Psoas muscle (tissue), 8 donors: Measurements from ENCODE around the gene CCDC12. TPM values are rescaled to one million over a fixed set of nuclear protein-coding genes. Genes with fewer than 3 reads are reported as not detected.

Experiments used
- ATAC-seq, 4 donors: fragments of 200-7000 bp; cut with Tn5 transposase; one replicate each; pipeline ENCODE4 v1.9.1; 2020; ENCODE audit warnings: moderate library complexity in 3 of 4, mild to moderate bottlenecking in 2 of 4
- DNase-seq, 2 donors: peaks; one replicate each; pipeline ENCODE4 v3.0.0-alpha.2; 2020
- H3K27ac ChIP-seq: fragments of 200-600 bp; one replicate; pipeline ENCODE4 v1.8.0; 2022
- H3K27me3 ChIP-seq, 3 donors: fragments of 200-600 bp in 1 of 3; one replicate each; pipeline versions ENCODE4 v1.6.1 to v1.8.0; 2013 to 2022; ENCODE audit warnings: low read length in 2 of 3, mild to moderate bottlenecking in 2 of 3, moderate library complexity in 1 of 3; ENCODE audit not compliant: insufficient read depth in 3 of 3
- H3K36me3 ChIP-seq, 2 donors: fragments of 200-600 bp in 1 of 2; one replicate each; pipeline versions ENCODE4 v1.6.1 to v1.8.0; 2013 to 2022; ENCODE audit warnings: low read depth in 1 of 2, mild to moderate bottlenecking in 1 of 2, moderate library complexity in 1 of 2; ENCODE audit not compliant: insufficient read depth in 1 of 2
- H3K4me1 ChIP-seq: fragments of 200-600 bp; one replicate; pipeline ENCODE4 v1.8.0; 2022
- H3K4me3 ChIP-seq: fragments of 200-600 bp; one replicate; pipeline ENCODE4 v1.8.0; 2022; ENCODE audit warnings: mild to moderate bottlenecking
- H3K9me3 ChIP-seq: fragments of 200-600 bp; one replicate; pipeline ENCODE4 v1.8.0; 2022
- WGBS, 3 donors: extraction: QIAGEN DNeasy Blood & Tissue Kit; methylation state at CpG; one replicate each; pipeline versions ENCODE4 v1.1.6 to v1.1.7; 2013; 5-methylcytosine and 5-hydroxymethylcytosine counted together
- intact Hi-C, 2 donors: fragments of 100-400 bp; cut with DNase I; formaldehyde crosslinking; loops; one replicate each; pipeline versions ENCODE4 v1.11.0 to v1.14.2; 2022
- polyA plus RNA-seq, 3 donors: library from polyadenylated mRNA; stranded (reverse); fragments of 200-250 nt; gene quantifications; one replicate each; pipeline ENCODE4 v1.2.3, GENCODE V29; 2013
- total RNA-seq, 4 donors: library from RNA; stranded (reverse); fragmentation: NEBNext Ultra II Directional in 2 of 4; extraction: Animal tissue kit (Norgen Biotek cat#: 25700) in 2 of 4; gene quantifications; one replicate each; pipeline versions ENCODE4 v1.2.1 to v1.2.4, GENCODE V29; 2021 to 2023
- TF ChIP-seq, protein P1 (sequence below): fragments of 200-600 bp; IDR thresholded peaks from one replicate; pipeline ENCODE4 v1.8.0; 2022; ENCODE audit warnings: antibody characterized with exemption
- donor health status: healthy with polysubstance abuse.
- donor health status: DM: no; HTN: no; CAD: no; lungs with moderate emphysema.
- donor health status: Bipolar disorder and iron deficiency.
- donor health status: healthy.
- donor health status: DM: yes; HTN: yes; CAD: no.
- donor health status: DM: no; HTN: no; CAD: no.
- donor health status: DM: no; HTN: no; CAD: no.
- donor health status: DM: yes; HTN: yes; CAD: no.

The CCDC12 gene
- total and polyA plus RNA-seq, 7 donors = 25.1 to 69.8 (median 36.4) TPM

DNA sequence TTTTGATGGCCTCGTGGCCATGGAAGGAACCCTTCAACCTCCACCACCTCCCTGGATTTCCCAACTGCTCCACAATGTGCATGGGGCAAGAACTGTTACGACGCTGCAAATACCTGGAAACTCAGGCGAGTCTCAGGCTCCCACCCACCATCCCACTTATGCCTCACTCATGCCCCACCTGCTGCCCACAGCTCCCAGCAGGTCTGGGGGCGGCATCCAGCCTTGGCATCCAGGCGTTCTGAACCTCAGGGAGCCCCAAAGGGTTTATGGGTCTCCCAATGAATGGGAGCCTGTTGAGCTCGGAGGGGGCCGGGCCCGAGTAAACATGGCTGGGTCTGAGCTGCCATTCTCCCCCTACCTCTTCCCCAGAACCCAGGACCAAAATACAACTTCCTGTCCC, 101.0 kb downstream of the CCDC12 start:
- no peaks in the 10 kb centered on the region for H3K36me3 ChIP-seq
- ATAC-seq = no peak
- no peaks in the 10 kb centered on the region for H3K4me1 ChIP-seq
- H3K27ac ChIP-seq = no peak overlapping the region
- H3K4me3 ChIP-seq = no peak overlapping the region
- no peaks in the 10 kb centered on the region for H3K9me3 ChIP-seq
- peaks cover 0 to 6% (median 0%) of the 10 kb centered on the region in 3 donors for H3K27me3 ChIP-seq
- intact Hi-C loops = no loop called here
- TF ChIP-seq, protein P1, sequence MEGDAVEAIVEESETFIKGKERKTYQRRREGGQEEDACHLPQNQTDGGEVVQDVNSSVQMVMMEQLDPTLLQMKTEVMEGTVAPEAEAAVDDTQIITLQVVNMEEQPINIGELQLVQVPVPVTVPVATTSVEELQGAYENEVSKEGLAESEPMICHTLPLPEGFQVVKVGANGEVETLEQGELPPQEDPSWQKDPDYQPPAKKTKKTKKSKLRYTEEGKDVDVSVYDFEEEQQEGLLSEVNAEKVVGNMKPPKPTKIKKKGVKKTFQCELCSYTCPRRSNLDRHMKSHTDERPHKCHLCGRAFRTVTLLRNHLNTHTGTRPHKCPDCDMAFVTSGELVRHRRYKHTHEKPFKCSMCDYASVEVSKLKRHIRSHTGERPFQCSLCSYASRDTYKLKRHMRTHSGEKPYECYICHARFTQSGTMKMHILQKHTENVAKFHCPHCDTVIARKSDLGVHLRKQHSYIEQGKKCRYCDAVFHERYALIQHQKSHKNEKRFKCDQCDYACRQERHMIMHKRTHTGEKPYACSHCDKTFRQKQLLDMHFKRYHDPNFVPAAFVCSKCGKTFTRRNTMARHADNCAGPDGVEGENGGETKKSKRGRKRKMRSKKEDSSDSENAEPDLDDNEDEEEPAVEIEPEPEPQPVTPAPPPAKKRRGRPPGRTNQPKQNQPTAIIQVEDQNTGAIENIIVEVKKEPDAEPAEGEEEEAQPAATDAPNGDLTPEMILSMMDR = no peak
- DNase-seq = peak in 1 of 2 donors; percentile 34
- WGBS, 3 donors = 90 to 97% (median 96%) methylated on average over 9 of the region's 9 CpGs

DNA sequence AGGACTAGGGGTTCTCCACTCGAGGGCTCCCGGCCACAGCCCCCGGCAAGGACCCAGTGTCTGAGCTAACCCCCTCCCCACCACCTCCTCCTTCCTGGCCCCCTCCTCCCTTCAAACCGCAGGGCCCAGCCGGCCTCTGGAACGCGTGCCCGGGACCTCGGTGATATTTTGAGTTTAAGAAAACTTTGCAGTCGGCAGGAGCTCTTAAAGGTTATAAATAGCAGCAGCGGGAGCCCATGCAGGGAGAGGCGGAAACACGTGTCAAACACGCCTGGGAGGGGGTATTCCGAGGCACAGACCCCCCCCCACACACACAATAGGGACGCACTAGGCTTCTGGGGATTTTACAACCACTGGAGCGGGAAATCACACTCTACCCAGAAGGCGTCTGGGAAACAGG, 102.1 kb downstream of the CCDC12 start:
- H3K4me1 ChIP-seq = no peaks in the 10 kb centered on the region
- ATAC-seq (peak in 2 of 4 donors; percentile 12 to 22), DNase-seq (peak in 1 of 2 donors; percentile 49)
- H3K36me3 ChIP-seq = no peaks in the 10 kb centered on the region
- intact Hi-C loops = no loop called here
- H3K27me3 ChIP-seq = no peaks in the 10 kb centered on the region
- H3K4me3 ChIP-seq = no peak overlapping the region
- TF ChIP-seq, protein P1 = no peak
- no peaks in the 10 kb centered on the region for H3K9me3 ChIP-seq
- WGBS, 3 donors = 34 to 41% (median 40%) methylated on average over 17 to 18 of the region's 18 CpGs
- H3K27ac ChIP-seq = no peak overlapping the region

DNA sequence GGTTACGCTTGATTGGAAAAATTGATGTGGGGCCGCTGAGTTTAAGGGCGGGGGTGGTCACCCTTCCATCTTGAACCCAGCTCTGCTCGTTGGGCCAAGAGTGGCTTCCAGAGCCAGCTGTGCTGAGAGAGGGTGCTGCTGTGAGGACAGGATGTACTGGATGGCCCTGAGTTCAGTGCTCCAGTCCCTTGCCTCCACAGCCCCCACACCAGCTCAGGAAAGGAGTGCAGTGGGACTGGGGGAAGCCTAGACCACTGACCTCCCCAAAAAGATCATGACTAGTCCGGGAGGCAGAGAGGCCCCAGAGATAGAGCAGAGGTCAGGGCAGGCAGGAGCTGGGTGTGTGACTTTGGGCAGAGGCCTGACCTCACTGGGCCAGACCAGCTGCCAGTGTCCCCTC, 103.0 kb downstream of the CCDC12 start:
- intact Hi-C loops = no loop called here
- WGBS, 3 donors = 61 to 68% (median 66%) methylated on average over 5 of the region's 5 CpGs
- DNase-seq (no peak), ATAC-seq (no peak)
- H3K27me3 ChIP-seq = no peaks in the 10 kb centered on the region
- peaks cover 1% of the 10 kb centered on the region for H3K4me1 ChIP-seq
- TF ChIP-seq, protein P1 = no peak
- H3K4me3 ChIP-seq = no peak overlapping the region
- H3K9me3 ChIP-seq = no peaks in the 10 kb centered on the region
- H3K36me3 ChIP-seq = no peaks in the 10 kb centered on the region
- H3K27ac ChIP-seq = no peak overlapping the region

Other genes starting within 250 kb of the CCDC12 start
- 1,000 to 10,000 TPM in 2 of 4 donors, 100 to 1,000 TPM in 2; 395 to 2,071 (median 1,091) TPM for gene MYL3, start 113.3 kb downstream of the CCDC12 start, total RNA-seq
- gene MYL3, start 113.3 kb downstream of the CCDC12 start, polyA plus RNA-seq = 1,000 to 10,000 TPM in 2 of 3 donors, 100 to 1,000 TPM in 1; 555 to 3,091 (median 2,834) TPM
- 1 to 10 TPM; 1.1 to 5.9 (median 4.1) TPM for gene PTH1R, start 99.0 kb downstream of the CCDC12 start, total RNA-seq
- gene PTH1R, start 99.0 kb downstream of the CCDC12 start, polyA plus RNA-seq = 1 to 10 TPM; 4.0 to 5.2 (median 4.2) TPM
- gene NBEAL2, start 2.9 kb upstream of the CCDC12 start, total RNA-seq = 10 to 100 TPM in 1 of 4 donors, 1 to 10 TPM in 3; 7.3 to 11.2 (median 7.7) TPM
- gene NBEAL2, start 2.9 kb upstream of the CCDC12 start, polyA plus RNA-seq = 10 to 100 TPM in 1 of 3 donors, 1 to 10 TPM in 2; 5.4 to 13.0 (median 6.4) TPM
- gene SETD2, start 187.4 kb upstream of the CCDC12 start, total RNA-seq = 10 to 100 TPM; 33.7 to 38.1 (median 36.6) TPM
- 10 to 100 TPM; 10.1 to 28.2 (median 14.2) TPM for gene SETD2, start 187.4 kb upstream of the CCDC12 start, polyA plus RNA-seq